DND-41 (cell line): ENCODE measurements around the gene DCLK2.

Source experiments
- CTCF ChIP-seq: IDR thresholded peaks from 2 replicates; pipeline ENCODE4 v1.5.1; 2012; ENCODE audit warnings: borderline replicate concordance, low read length, moderate library complexity, mild to moderate bottlenecking; ENCODE audit not compliant: poor library complexity, severe bottlenecking; ENCODE audit errors: extremely low read depth
- EZH2 ChIP-seq: IDR thresholded peaks from 3 replicates; pipeline ENCODE4 v1.6.1; 2012; ENCODE audit warnings: borderline replicate concordance, low read depth, mild to moderate bottlenecking, moderate library complexity, low read length, inconsistent platforms; ENCODE audit not compliant: severe bottlenecking

DNA sequence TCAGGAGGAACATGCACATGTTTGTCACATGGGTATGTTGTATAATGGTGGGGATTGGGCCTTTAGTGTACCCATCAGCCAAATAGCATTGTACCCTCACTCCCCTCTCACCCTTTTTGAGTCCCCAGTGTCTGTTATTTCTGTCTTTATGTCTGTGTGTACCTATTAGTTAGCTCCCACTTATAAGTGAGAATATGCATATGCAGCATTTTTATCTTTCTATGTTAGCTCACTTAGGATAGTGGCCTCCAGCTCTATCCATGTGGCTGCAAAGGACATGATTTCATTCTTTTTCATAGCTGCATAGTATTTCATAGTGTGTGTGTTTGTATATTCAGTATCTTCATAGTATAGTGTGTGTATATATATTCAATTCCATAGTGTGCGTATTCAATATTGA, 64.6 kb downstream of the DCLK2 start:
- TF ChIP-seq CTCF (no peak), EZH2 (no peak)
